Measurements from ENCODE around the gene PUS10.

Gene PUS10

GRCh38 chr2:60932954-60933353 is 85.1 kb downstream of the PUS10 start:
- TF ChIP-seq CTCF (IDR thresholded peaks at IDR 0.05), result no peak

GRCh38 chr2:60926741-60927552 is 91.1 kb downstream of the PUS10 start:
- TF ChIP-seq CTCF (IDR thresholded peaks at IDR 0.05), result no peak

GRCh38 chr2:60925994-60926740 is 91.9 kb downstream of the PUS10 start:
- TF ChIP-seq CTCF (IDR thresholded peaks at IDR 0.05), result no peak

GRCh38 chr2:60907329-60907728 is 110.7 kb downstream of the PUS10 start:
- no peak for TF ChIP-seq CTCF (IDR thresholded peaks at IDR 0.05)

- no peak for TF ChIP-seq CTCF (IDR thresholded peaks at IDR 0.05)
Observed at GRCh38 chr2:60906395-60906794, 111.7 kb downstream of the PUS10 start.

- TF ChIP-seq CTCF (IDR thresholded peaks at IDR 0.05), result no peak
Observed at GRCh38 chr2:60899892-60900249, 118.2 kb downstream of the PUS10 start.

- TF ChIP-seq CTCF (IDR thresholded peaks at IDR 0.05), result no peak
Observed at GRCh38 chr2:60899230-60899891, 118.7 kb downstream of the PUS10 start.
